Measurements from ENCODE around the gene AFG1L. TPM values are rescaled to one million over a fixed set of nuclear protein-coding genes. Genes with fewer than 3 reads are reported as not detected.

The AFG1L gene
- total RNA-seq, 4 donors from 2014 or later = 2.1 to 6.2 (median 2.8) TPM

- H3K4me3 ChIP-seq (ENCODE audit: low read depth, poor library complexity, severe bottlenecking) = no peak overlapping the region
- WGBS, 2 donors = 95 to 97% methylated on average over 2 of the region's 2 CpGs
- intact Hi-C loops (cut with DNase I; ENCODE audit: low total_unique reads) = loop anchor here (10.0 kb wide), 1 partner anchor 380 kb away; no protein-coding TSS in a partner anchor
- TF ChIP-seq CTCF (IDR thresholded peaks at IDR 0.05) (no peak), POLR2A (IDR thresholded peaks at IDR 0.05) (no peak)
- DNase-seq (ENCODE audit: low spot score in 2 of 2) = no peak
These were observed 199.6 kb downstream of the AFG1L start for GRCh38 chr6:108494434-108494833.

GRCh38 chr6:108497883-108498282 lies 203.0 kb downstream of the AFG1L start:
- 60 to 67% methylated on average over 3 of the region's 3 CpGs for WGBS, 2 donors
- TF ChIP-seq CTCF (IDR thresholded peaks at IDR 0.05) (no peak), POLR2A (IDR thresholded peaks at IDR 0.05) (no peak)
- no peak overlapping the region for H3K4me3 ChIP-seq (ENCODE audit: low read depth, poor library complexity, severe bottlenecking)
- DNase-seq (ENCODE audit: low spot score in 2 of 2) = no peak
- intact Hi-C loops (cut with DNase I; ENCODE audit: low total_unique reads) = loop anchor here (10.0 kb wide), 1 partner anchor 383 kb away; no protein-coding TSS in a partner anchor

DNA sequence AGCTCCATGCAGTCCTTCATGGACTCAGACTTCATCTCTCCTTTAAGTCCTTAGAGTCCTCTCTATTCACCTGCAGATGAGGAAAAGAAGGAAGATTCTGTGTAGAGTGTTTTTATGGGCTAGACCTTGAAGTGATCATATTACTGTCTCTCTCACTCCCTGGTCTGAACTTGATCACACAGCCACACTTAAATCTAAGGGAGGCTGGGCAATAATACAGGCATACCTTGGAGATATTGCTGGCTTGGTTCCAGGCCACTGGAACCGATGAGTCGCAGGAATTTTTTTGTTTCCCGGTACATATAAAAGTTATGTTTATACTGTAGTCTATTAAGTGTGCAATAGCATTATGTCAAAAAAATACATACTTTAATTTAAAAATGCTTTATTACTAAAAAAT lies 206.7 kb downstream of the AFG1L start:
- intact Hi-C loops (cut with DNase I; ENCODE audit: low total_unique reads) = no loop called here
- no peak overlapping the region for H3K4me3 ChIP-seq (ENCODE audit: low read depth, poor library complexity, severe bottlenecking)
- TF ChIP-seq POLR2A (IDR thresholded peaks at IDR 0.05) (no peak), CTCF (IDR thresholded peaks at IDR 0.05) (no peak)
- no peak for DNase-seq (ENCODE audit: low spot score in 2 of 2)
- 42 to 59% methylated on average over 3 of the region's 3 CpGs for WGBS, 2 donors

DNA sequence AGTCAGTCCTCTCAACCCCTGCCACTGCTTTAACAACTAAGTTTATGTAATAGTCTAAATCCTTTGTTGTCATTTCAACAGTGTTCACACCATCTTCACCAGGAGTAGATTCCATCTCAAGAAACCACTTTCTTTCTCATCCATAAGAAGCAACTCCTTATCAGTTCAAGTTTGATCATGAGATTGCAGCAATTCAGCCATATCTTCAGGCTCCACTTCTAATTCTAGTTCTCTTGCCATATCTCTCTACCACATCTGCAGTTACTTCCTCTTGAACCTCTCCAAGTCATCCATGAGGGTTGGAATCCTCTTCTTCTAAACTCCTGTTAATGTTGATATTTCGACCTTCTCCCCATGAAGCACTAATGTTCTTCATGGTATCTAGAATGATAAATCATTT lies 208.0 kb downstream of the AFG1L start:
- TF ChIP-seq CTCF (IDR thresholded peaks at IDR 0.05) = no peak
- TF ChIP-seq POLR2A (IDR thresholded peaks at IDR 0.05) = no peak

GRCh38 chr6:108507316-108507715 lies 212.5 kb downstream of the AFG1L start:
- WGBS, 2 donors = 73 to 90% methylated on average over 2 of the region's 2 CpGs
- no peak overlapping the region for H3K4me3 ChIP-seq (ENCODE audit: low read depth, poor library complexity, severe bottlenecking)
- DNase-seq (ENCODE audit: low spot score in 2 of 2) = no peak
- intact Hi-C loops (cut with DNase I; ENCODE audit: low total_unique reads) = no loop called here
- TF ChIP-seq CTCF (IDR thresholded peaks at IDR 0.05) (no peak), POLR2A (IDR thresholded peaks at IDR 0.05) (no peak)

More for the DNA sequence above, 208.0 kb downstream of the AFG1L start:
- no peak overlapping the region for H3K4me3 ChIP-seq (ENCODE audit: low read depth, poor library complexity, severe bottlenecking)
- DNase-seq (ENCODE audit: low spot score in 2 of 2) = no peak
- 74 to 90% methylated on average over 1 of the region's 1 CpG for WGBS, 2 donors
- intact Hi-C loops (cut with DNase I; ENCODE audit: low total_unique reads) = no loop called here
